ENCODE data around the gene SMG6.

Gene SMG6

DNA sequence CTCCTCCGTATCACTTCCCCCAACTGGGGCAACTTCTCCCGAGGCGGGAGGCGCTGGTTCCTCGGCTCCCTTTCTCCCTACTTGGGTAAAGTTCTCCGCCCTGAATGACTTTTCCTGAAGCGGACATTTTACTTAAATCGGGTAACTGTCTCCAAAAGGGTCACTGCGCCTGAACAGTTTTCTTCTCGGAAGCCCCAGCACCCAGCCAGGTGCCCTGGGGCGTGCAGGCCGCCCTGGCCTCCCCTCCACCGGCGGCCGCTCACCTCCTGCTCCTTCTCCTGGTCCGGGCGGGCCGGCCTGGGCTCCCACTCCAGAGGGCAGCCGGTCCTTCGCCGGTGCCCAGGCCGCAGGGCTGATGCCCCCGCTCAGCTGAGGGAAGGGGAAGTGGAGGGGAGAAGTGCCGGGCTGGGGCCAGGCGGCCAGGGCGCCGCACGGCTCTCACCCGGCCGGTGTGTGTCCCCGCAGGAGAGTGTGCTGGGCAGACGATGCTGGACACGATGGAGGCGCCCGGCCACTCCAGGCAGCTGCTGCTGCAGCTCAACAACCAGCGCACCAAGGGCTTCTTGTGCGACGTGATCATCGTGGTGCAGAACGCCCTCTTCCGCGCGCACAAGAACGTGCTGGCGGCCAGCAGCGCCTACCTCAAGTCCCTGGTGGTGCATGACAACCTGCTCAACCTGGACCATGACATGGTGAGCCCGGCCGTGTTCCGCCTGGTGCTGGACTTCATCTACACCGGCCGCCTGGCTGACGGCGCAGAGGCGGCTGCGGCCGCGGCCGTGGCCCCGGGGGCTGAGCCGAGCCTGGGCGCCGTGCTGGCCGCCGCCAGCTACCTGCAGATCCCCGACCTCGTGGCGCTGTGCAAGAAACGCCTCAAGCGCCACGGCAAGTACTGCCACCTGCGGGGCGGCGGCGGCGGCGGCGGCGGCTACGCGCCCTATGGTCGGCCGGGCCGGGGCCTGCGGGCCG, 247.1 kb downstream of the SMG6 start:
- peak; percentile 53 for DNase-seq

DNA sequence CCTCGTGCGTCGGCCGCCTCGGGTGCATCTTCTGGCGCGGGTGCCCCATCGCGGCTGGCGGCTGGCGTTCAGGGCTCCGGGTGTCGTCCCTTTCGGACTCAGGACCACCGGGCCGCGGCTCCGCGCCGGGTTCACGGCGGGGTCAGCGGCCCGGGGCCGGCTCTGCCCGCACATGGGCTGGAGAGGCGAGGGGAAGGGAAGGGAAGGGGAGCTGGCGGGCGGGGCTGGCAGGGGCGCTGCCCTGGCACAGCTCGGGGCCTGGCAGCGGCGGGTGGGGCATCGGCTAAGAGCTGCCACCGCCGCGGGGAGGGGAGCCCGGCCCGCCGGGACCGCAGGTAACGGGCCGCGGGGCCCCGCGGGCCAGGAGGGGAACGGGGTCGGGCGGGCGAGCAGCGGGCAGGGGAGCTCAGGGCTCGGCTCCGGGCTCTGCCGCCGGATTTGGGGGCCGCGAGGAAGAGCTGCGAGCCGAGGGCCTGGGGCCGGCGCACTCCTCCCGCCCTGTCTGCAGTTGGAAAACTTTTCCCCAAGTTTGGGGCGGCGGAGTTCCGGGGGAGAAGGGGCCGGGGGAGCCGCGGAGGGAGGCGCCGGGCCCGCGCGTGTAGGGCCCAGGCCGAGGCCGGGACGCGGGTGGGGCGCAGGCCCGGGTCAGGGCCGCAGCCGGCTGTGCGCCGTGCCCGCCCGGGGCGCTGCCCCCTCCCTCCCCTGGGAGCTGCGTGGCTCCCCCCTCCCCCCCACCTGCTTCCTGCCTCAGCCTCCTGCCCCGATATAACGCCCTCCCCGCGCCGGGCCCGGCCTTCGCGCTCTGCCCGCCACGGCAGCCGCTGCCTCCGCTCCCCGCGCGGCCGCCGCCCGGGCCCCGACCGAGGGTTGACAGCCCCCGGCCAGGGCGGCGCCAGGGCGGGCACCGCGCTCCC, 248.0 kb downstream of the SMG6 start:
- peak; percentile 59 for DNase-seq

DNA sequence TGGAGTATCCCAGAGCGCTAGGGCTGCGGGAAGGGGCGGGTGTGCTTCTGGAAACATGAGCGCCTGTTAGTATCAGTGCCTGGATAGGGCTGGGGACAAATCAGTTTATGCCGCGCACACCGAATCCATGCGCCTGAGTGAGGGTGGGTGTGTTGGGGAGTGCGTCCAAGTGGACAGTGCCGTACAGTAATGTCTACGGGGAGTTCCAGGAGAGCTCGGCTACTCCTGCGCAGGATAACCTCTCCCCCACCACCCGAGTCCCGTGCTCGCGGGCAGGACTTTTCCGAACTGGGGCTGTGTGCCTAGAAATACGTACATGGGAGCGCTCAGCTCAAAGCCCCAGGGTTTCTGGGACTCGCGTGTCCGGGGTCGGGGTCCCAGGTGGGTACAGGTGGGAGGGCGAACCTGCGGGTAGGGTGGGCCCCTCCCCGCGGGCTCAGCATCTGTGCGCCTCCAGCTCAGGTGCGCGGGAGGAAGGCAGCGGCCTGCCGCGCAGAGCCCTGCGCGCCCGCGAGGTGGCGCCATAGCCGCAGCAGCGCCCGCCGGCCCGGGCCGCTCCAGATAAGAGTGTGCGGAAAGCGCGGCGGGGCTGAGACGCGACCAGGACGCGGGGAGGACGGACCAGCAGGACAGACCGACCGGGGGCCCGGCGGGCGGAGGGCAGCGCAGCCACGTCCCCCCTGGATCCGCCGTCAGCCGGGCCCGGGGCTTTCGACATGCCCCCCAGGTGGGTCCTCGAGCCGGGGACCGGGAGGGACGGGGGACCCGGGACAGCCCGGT, 248.9 kb downstream of the SMG6 start, which contains the start of gene HIC1:
HIC1 (plus strand) TSS at position 592 of the 780 bp plus-strand sequence. CDS start 1,588 bp downstream, outside the sequence.
- peak; percentile 87 for DNase-seq

DNA sequence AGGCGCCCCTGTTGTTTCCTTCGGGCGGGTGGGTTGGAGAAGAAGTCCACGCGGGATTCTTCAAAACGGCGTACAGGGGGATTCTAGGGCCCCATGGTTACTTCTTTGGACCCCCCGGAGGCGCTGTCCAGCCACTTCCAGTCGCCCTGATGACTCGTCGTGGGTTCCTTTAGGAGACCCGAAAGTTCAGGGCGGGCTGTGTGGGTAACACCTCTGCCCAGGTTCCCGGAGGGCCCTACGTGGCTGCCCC, 249.4 kb downstream of the SMG6 start:
- peak; percentile 41 for DNase-seq

DNA sequence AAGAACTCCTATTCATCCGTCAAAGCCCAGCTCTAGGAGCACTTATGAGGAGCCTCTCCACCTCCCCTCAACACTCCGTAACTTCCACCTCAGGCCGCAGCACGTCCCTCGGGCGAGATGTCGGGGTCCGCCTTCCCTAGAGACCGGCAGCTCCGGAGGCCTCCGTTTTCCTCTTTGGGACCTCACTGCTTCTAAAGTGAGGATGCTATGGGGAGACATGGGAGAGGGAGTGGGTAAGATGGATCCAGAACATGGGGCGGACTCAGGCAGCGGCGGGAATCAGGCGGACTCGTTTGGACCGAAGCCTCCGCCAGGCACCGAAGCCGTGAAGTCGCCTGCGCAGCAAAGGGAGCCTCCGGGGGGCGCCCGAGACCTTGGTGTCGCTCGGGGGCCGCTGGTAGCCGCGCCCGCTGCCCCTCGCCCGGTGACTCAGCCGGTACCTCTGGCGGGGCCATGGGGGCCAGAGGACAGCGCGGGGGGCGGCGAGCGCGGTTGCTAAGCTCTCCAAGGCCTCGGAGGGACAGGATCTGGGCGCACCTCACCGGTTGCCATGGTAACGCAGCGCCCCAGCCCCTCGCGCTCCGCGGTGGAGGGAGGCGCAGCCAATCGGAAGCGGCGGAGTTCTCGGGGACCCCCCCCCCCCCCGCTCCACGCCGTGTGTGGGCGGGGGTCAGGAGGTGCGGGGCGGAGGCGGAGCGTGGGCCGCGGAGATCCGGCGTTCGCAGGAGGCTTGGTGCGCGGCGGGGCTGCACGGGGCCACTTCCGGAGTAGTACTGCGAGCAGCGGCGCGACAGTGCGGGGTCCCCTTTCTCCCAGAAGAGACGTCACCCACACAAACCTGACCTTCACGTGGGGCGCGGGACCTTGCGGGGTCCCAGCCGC, 250.0 kb downstream of the SMG6 start:
- DNase-seq, result peak; percentile 74

DNA sequence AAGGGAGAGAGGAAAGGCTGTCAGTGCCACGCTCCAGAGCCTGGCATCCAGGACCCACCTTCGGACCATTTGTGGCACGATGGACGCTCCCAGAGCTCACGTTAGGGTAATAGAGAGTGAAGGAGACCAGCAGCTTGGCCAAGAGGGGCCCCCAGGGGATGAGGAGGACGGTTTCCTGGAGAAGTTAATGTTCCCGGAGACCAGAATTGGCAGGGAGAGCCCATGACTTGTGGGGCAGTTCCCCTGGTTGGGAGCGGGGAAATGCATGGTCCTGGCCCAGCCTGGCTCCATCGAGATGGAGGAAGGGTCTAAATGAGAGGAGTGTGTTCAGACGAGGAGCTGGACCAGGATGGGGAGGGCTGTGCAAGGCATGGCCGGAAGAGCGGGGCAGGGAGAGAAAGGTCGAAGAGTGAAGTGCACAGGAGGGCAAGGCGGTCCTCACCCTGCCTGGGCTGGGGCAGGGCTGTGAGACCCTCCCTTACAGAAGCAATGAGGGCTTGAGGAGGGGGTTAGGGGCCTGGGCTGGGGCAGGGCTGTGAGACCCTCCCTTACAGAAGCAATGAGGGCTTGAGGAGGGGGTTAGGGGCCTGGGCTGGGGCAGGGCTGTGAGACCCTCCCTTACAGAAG, 251.5 kb downstream of the SMG6 start:
- no peak for DNase-seq

DNA sequence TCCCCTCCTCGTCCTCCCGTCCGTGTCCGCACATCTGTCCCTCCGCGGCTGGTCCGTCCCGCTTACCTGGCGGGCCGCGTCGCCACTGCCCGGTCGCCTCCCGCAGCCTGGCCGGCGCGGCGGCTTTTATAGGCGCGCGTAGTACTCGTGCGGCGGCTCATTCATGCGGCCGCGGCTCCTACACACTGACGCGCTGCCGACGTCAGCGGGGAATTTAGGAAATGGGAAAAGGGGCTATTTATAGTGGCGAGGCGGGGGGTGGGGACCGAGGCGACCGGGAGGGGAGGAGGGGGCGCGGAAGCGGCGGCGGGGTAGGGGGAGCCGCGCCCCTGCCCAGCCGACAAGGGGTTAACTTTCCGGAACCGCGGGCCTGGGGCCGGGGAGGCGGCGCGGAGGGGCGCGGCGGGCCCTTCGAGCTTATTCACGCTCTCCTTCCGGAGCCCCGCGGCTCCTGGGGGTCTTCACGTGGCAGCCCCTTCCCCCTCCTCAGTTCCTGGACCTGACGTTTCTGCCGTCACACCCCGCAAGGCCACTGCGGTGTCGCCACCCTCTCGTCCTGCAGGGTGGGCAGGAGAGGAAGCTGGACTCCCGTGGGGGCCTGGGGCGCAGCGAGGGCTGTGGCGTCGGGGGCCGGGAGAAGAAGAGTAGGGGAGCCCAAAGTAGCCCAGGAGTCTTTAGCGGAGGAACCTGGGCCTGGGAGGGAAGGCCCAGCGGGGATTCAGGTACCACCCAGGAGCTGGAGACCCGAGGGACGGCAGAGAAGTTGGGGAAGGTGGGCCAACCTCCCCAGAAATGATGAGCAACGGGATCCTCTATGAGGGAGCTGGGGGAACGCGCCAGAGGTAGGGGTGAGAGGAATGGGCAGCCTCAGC, 252.3 kb downstream of the SMG6 start:
- peak; percentile 44 for DNase-seq

DNA sequence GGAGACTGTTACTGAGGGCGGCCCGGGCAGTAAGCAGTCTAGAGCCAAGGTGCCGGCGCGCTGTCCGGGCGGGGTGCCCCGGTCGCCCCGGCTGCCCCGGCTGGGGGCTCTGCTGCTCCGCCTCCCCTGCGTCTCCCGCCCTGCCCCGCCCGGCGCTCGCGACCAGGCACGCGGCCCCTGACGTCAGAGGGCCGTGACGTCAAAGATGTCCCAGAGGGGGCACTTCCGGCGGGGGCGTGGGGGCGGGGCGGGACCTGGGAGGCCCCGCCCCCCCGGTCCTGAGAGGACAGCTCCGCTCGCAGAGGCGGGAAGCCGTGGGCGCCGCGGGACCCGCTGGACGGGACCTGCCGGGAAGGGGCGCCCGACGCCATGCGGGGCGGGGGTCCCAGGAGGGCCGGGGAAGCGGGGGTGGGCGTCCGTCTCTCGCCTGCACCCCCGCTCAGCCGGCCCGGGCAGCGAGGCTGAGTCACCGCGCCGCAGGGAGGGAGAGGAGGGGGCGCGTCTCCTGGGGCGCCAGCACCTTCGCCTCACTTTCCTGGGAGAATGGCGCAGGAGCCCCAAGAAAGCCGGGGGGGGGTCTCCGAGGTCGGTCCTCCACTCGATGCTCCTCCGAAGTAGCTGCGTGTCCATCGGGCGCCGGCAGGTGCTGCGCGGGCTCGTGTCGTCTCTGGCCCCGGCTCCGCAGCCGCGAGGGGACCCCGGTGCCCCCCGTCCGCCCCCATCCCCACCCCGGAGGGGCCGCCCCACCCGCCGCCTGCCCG, 253.1 kb downstream of the SMG6 start:
- peak; percentile 63 for DNase-seq

DNA sequence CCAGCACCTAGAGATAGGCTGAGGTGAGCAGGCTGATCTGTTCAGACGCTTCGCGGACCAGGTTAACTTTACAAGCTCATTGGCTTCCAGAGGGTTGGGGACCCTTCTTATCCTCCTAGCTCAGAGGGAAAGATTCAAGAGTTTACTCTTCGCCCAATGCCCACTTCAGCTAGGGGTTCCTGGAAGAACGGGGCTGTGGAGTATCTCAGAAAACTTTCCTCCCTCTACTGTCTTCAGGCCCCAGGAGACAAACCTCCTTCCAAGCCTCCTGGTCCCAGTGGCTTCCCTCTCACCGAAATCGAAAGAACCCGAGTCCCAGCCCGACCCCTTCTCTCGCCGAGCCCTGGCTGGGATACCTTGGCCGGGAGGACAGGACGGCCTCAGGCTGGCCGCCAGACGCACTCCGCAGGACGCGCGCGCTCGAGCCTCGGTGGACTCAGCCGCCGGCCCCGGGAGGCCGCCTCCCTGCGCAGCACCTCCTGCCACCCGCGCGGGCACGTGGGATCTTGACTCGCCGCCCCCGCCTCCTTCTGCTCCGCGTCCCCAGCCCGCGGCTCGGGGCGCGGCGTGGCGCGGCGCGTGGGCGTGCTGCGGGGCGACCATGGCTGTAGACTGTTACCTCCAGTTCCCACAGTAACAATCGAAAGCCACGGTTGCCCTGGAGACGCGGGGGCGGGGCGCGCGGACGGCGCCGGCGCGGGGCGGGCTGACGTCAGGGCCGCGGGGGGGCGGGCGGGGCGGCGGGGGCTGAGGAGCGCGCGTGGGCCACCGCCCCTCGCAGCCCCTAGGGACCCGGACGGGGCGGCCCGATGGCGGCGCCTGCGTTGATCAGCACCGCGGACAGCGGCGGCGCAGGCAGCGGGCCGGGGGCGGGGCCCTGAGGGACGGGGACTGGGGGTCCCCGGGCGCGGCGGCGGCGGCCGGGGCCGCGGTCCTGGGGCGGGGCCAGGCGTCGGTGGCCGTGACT, 254.0 kb downstream of the SMG6 start:
- peak; percentile 90 for DNase-seq

DNA sequence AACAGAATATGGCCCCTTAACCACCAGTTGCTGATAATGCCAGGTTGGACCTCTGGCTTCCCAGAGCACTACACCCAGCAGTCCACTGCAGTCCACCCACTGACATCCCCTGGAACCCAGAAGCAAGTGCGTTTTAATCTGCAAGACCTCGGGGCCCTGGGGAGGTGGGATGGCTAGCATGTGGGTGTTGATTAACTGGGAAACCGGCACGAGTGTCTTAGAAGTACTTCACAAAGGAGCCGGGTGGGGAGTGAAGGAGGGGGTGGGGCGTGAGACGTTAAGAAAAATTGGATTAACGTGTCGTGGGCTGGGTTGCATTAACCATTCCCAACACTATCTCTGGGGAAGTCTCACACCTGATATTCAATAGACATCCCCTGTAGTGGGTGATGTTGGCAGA, 254.8 kb downstream of the SMG6 start:
- DNase-seq, result no peak

DNA sequence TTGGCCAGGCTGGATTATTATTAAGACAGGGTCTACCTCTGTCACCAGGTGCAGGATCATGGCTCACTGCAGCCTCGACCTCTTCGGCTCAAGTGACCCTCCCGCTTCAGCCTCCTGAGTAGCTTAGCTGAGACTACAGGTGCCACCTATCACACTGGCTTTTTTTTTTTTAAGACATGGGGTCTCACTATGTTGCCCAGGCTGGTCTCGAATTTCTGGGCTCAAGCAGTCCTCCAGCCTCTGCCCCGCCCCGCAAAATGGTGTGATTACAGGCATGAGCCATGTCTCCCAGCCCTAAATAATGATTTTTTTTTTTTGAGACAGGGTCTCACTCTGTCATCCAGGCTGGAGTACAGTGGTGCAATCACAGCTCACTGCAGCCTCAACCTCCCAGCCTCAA, 256.0 kb downstream of the SMG6 start:
- DNase-seq, result no peak

DNA sequence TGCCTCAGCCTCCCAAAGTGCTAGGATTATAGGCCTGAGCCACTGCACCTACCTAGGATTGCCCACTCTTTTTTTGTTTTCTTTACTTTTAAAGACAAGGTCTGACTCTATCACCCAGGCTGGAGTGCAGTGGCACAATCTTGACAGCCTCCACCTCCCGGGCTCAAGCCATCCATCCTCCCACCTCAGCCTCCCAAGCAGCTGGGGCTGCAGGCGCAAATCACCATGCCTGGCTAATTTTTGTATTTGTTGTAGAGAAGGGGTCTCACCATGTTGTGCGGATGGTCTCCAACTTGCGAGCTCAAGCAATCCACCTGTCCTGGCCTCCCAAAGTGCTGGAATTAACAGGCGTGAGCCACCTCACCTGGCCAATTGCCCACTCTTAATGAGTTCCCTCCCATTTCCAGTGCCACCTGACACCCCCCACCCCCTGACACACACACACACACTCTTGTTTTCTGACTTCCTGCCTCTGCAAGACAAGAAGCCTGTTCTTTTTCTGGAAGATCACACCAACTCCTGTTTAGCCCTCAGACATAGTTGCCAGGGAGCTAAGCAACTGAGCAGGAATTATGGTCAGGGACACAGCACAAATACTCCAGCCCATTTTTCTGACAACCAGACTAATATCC, 259.2 kb downstream of the SMG6 start:
- DNase-seq, result no peak

DNA sequence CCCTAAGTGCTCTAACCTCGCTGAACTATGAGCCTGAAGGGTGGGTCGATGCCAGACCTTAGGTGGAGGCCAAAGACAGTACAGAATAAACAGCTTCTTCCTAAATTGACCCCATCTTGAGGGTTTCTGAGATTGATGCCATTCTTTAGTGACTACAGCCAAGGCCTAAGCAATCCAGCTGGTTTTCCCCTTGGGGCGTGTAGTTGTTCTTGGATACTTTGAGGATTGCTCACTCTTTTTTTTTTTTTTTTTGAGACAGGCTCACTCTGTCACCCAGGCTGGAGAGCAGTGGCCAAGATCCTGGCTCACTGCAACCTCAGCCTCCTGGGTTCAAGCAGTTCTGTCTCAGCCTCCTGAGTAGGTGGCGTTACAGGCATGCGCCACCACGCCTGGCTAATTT, 259.8 kb downstream of the SMG6 start:
- no peak for DNase-seq

DNA sequence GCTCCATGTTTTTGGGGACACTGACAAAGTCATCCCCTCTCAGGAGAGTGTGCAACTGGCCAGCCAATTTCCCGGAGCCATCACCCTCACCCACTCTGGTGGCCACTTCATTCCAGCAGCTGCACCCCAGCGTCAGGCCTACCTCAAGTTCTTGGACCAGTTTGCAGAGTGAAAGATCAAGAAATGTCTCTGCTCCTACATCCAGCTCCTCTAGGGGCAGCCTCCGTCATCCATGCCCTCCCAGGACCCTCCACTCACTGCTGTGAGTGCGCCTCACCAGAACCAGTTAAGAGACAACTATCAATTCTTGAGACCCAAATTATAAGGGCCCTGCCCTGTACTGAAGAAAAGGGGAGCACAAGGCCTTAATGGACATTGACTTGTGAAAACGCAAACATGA, 260.7 kb downstream of the SMG6 start:
- no peak for DNase-seq

DNA sequence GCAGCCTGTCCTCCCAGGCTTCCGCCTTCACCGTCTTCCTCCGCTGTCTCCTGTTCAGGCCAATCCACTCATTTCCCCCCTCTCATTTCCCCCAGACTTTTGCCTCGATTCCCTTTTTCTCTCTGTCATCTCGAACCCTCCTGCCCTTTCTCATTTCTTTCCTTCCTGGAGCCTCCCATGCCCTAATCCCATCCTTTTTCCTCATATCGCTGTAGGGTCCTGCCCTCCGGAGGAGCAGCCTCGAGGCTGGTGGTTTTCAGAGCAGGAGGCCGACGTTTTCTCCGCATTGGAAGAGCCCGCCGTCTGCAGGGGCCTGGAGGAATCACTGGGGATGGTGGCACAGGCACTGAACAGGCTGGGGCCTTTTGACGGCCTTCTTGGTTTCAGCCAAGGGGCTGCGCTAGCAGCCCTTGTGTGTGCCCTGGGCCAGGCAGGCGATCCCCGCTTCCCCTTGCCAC, 261.2 kb downstream of the SMG6 start:
- DNase-seq, result no peak

DNA sequence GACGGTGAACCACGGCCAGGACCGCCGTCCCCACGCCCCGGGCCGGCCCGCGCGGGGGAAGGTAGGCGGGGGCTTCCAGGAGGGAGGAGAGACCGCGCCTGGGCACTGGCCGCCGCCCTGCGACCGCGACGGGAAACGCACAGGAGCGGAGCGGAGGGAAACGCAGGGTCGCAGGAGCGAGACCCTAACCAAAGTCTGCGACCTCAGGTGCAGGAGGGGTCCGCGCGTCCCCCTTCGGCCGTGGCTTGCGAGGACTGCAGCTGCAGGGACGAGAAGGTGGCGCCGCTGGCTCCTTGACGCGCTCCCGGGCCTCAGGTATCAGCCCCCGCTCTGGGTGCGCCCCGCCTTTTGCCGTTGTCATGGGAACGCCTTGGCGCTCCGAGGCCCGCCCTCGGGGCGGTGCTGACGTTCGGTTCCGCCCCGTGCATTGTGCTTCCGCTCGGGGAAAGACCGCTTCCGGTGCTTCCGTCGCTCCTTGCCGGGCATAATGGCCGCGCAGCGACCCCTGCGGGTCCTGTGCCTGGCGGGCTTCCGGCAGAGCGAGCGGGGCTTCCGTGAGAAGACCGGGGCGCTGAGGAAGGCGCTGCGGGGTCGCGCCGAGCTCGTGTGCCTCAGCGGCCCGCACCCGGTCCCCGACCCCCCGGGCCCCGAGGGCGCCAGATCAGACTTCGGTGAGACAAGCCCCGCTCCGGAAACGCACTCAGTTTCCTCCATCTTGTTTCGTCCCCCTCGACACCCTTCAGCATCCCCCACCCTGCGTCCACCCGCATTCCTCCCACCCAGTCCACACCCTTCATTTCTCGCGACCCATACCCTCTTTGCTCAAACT, 261.8 kb downstream of the SMG6 start, which contains the start of gene OVCA2:
OVCA2 (plus strand) TSS at position 462 of the 829 bp plus-strand sequence; CDS start at position 488, 26 bp downstream.
- DNase-seq, result peak; percentile 96
